ENCODE data around the gene FAR2.

The FAR2 gene

GRCh38 chr12:29316752-29317151 is 167.7 kb downstream of the FAR2 start:
- TF ChIP-seq CTCF (conservative IDR thresholded peaks at IDR 0.05) (no peak), ZFX (IDR thresholded peaks at IDR 0.05) (no peak)
- no peak overlapping the region for H3K27ac ChIP-seq

- TF ChIP-seq CTCF (conservative IDR thresholded peaks at IDR 0.05) (peak; percentile 91), ZFX (IDR thresholded peaks at IDR 0.05) (no peak)
Observed at GRCh38 chr12:29317556-29318363, 168.7 kb downstream of the FAR2 start.

GRCh38 chr12:29320295-29321085 is 171.4 kb downstream of the FAR2 start:
- H3K27ac ChIP-seq, result no peak overlapping the region
- TF ChIP-seq CTCF (conservative IDR thresholded peaks at IDR 0.05) (no peak), ZFX (IDR thresholded peaks at IDR 0.05) (no peak)

More at GRCh38 chr12:29317556-29318363, 168.7 kb downstream of the FAR2 start:
- H3K27ac ChIP-seq, result no peak overlapping the region

- no peak overlapping the region for H3K27ac ChIP-seq
- TF ChIP-seq CTCF (conservative IDR thresholded peaks at IDR 0.05), result no peak
- no peak for TF ChIP-seq ZFX (IDR thresholded peaks at IDR 0.05)
Observed at GRCh38 chr12:29322157-29322556, 173.1 kb downstream of the FAR2 start.

GRCh38 chr12:29329411-29329810 is 180.3 kb downstream of the FAR2 start:
- no peak overlapping the region for H3K27ac ChIP-seq
- no peak for TF ChIP-seq CTCF (conservative IDR thresholded peaks at IDR 0.05)
- TF ChIP-seq ZFX (IDR thresholded peaks at IDR 0.05), result no peak

- no peak for TF ChIP-seq CTCF (conservative IDR thresholded peaks at IDR 0.05)
- TF ChIP-seq ZFX (IDR thresholded peaks at IDR 0.05), result no peak
- no peak overlapping the region for H3K27ac ChIP-seq
Observed at GRCh38 chr12:29333178-29333577, 184.1 kb downstream of the FAR2 start.

- no peak for TF ChIP-seq ZFX (IDR thresholded peaks at IDR 0.05)
- no peak for TF ChIP-seq CTCF (conservative IDR thresholded peaks at IDR 0.05)
- no peak overlapping the region for H3K27ac ChIP-seq
Observed at GRCh38 chr12:29334937-29335336, 185.9 kb downstream of the FAR2 start.
